RPMI7951 (cell line): ENCODE measurements around the gene PYM1. TPM values are rescaled to one million over a fixed set of nuclear protein-coding genes. Genes with fewer than 3 reads are reported as not detected.
"Not testable (repeated sequence)": the region's sequence is repeated elsewhere in the genome, so short reads cannot be mapped to it uniquely, and the experiment has no call there.

Source experiments
- DNase-seq: peaks from one replicate; pipeline ENCODE4 v3.0.0-alpha.2; 2012; ENCODE audit warnings: low read depth
- total RNA-seq: library from RNA; depleted of rRNA; stranded (reverse); fragments of >200 nt; shearing (Covaris generic); gene quantifications from 2 replicates; pipeline ENCODE4 v1.2.3, GENCODE V29; 2014

The PYM1 gene
- total RNA-seq, 1 experiment from 2014 or later = 21.7 TPM

DNA sequence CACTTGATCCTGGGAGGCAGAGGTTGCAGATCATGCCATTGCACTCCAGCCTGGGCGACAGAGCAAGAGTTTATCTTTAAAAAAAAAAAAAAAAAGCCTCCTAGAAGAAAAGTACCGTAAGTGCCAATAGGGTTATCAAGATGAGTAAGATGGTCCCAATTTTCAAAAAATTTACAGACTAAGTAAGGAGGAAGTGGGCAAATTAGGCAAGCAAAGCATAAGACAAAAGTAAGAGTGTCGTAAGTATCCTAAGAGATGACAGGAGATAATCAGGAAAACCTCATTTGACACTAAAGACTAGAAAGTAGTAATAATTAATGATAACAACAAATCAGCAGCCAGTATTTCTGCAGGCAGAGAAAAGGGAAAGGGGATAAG, 12.2 kb downstream of the PYM1 start:
- DNase-seq = no peak

DNA sequence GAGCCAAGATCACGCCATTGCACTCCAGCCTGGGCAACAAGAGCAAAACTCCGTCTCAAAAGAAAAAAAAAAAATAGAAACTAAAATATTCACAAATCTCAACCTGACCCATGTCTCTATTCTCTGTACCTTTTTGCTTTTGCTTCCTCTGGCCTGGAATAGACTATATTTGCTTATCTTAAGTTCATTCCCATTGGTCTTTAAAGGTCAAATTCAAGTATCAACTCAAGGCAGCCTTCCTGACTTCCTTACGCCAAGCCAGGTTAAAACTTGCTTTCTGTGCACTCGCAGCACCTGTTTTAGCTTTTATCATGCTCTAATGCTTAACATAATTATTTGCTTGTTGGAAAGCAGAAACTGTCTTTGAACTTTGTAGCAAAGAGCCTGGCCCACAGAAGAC, 14.8 kb downstream of the PYM1 start:
- DNase-seq = no peak

DNA sequence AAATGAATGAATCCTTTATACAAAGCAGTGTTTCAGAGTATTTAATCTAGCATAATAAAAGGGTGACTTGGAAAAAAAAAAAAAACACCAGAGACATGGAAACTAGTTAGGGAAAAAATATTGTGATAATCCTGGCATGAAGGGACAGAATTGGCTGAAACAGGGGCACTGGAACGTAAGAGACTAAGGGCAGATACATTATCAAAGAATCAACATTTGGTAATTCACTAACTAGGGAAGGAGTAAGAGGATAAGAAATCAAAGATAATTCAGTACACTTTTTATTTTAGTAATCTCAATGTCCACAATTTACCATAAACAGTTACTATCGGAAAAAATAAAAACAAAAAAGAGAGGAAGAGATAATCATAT, 18.2 kb downstream of the PYM1 start:
- DNase-seq = no peak

DNA sequence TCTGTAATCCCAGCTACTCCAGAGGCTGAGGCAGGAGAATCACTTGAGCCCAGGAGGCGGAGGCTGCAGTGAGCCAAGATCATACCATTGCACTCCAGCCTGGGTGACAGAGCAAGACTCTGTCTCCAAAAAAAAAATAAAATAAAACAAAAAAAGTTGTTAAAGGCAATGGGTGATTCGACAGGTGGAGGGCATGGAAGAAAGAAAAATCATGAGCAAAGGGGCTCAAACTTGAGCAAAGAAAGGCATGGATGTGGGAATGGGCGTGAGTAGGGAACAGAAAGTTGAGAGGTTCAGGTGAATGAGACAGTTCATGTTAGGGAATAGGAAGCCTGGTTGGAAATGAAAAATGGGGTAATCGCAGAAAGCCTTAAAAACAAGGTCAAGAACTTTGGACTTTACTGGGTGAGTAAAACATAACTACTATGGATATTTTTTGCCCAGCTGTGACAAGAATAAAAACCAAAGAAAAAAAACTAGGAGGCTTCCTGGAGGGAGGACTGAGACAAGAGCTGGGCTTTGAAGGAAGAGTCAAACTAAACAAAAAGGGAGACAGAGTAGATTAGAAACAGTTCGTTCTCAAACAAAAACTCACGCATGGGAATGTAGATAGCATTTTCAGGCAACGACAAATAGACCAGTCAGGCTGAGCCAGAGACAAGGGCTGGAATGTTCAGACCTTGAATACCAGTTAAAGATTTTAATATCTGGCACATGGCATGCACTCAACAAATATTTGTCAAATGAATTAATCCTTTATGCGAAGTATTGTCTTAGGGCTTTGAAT, 18.8 kb downstream of the PYM1 start:
- no peak for DNase-seq

DNA sequence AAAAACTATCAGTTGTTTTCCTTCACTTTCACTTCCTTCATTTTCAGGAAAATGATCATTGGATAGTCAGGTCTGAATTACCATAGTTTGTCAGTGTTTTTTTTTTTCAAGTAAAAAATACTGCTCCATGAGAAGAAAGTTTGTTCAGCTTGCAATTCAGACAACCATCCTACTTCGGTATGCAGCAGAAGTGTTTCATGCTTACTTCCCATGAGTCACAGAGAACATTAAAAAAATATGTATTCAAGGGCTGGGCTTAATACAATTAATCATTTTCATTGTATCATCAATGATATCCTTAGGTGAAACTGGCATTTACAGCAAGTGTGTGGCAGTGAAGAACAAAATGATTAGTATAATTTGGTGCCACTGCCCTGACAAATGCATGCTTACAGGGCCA, 21.6 kb downstream of the PYM1 start:
- DNase-seq = no peak

DNA sequence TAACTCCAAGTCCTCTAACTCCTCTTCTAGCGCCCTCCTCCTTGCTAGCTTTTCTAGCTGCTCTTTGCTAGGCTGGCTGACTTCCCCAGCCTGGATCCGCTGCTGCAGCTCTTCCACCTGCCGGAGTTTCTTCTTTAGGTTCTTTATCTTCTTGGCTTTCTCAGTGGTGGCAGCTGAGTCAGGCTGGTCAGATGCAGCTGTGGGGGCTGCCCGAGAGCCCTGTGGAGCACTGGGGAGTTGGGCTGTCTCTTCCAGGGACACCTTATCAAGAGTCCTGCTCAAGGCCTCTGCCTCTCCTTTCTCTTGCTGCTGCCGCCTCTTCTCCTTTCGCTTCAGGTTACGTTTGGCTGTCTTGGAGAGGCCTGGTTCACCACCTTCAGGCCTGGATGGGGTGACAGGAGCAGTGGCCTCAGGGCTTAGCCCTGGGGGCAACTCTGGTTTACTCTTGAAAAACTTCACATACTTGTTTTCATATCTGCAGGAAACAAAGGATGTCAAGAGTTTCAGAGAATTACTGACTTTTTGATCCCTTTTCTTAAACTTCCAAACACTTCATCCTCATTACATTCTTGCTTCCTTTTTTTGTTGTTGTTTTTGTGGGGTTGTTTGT, 25.7 kb downstream of the PYM1 start:
- DNase-seq = no peak

DNA sequence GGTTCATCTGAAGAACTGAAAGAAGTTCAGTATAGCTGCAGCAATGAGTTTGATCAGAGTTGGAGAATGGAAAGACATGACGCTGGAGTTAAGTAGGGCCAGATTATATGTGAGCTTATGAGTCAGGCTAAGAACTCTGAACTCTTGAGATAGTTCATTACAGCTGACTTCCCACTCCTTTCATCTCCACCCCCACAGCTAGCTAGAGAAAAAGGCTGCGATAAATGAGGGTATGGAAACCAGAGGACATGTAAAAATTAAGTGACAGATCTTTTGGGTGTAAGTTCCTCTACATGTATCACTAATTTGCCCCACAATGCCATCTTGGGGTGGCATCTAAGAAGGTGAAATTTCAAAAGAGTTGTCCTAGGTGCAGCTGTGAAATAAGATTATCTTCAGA, 28.6 kb downstream of the PYM1 start:
- peak; percentile 1 for DNase-seq

DNA sequence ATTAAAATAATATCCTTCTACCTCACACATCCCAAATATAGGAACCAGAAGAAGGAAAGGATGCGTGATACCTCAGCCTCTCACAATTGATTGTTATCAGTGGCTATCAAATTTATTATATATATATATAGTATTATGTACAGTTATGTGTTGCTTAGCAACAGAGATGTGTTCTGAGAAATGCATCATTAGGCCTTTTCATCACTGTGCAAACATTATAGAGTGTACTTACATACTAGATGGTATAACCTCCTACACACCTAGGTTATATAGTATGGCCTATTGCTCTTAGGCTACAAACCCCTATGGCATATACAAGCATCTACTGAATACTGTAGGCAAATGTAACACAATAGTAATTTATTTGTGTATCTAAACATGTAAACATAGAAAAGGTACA, 34.0 kb downstream of the PYM1 start:
- DNase-seq = no peak

DNA sequence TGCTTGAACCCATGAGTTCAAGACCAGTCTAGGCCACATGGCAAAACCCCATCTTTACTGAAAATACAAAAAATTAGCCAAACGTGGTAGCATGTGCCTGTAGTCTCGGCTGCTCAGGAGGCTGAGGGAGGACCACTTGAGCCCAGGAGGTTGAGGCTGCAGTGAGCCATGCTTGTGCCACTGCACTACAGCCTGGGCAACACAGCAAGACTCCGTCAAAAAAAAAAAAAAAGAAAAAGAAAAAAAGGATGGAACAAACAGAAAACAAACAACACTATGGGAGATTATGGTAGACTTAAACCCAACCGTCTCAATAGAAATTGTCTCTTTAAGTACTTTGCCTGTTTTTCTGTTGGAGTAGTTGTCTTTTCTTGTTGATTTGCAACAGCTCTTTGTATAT, 36.4 kb downstream of the PYM1 start:
- DNase-seq = no peak

DNA sequence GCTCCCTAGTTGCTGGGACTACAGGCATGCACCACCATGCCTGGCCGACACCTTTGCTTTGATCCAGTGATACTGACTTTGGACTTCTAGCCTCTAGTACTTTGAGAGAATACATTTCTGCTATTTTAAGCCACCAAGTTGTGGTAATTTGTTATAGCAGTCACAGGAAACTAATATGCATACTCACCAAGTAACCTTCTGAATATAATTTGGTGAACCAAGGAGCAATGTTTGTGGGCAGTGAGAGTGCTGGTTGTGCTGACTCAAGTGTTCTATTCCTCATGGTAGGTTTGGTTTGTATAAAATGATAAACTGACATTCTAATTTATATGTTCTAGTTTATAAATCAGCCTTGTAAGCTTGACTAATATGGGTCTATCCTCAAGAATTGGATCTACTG, 42.6 kb downstream of the PYM1 start:
- no peak for DNase-seq

DNA sequence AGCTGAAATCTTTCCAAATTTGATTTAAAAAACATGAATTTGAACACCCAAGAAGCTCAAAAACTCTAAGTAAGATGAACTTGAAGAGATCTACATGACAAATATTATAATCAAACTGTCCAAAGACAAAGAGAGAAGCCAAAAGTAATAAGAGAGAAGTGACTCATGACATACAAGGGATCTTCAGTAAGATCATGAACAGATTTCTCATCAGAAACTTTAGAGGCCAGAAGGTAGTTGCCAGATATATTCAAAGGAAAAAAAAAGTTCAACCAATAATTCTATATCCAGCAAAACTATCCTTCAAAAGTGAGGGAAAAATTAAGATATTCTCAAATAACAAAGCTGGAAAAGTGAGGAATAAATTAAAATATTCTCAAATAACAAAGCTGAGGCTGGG, 49.9 kb downstream of the PYM1 start:
- DNase-seq = no peak

DNA sequence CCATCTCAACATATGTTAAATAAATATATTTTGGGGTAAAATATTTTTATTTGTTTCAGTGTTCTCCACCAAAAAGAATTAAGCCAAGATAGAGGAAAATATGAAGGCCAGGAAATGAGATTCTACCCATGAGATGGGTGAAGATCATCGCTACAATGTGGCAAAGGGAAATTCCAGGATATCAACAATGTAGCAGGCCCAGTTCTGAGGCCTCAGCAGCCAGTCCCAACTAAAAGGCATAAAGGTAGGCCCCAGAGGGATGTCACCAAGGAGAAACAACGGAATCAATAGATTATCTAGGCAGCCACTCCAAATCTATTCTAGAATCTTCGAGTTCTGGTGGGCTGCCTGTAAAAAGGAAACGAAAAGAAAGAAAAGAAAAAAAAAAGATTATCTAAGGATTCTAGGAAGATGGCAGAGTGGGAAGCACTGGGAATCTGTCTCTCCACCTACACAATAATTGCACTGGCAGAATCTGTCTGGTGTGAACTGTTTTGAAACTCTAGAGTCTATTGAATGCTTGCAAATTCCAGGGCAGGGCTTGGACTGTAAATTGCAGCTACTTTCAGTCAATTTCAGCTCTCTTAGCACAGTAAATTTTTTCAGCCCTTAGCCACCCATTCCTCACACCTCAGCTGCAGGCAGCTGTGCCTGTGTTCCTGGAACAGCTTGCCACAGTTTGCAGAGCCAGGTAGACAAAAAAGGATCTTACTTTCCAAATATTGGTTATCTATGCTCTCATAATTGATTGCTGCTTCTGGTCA, 51.8 kb downstream of the PYM1 start:
- no peak for DNase-seq

DNA sequence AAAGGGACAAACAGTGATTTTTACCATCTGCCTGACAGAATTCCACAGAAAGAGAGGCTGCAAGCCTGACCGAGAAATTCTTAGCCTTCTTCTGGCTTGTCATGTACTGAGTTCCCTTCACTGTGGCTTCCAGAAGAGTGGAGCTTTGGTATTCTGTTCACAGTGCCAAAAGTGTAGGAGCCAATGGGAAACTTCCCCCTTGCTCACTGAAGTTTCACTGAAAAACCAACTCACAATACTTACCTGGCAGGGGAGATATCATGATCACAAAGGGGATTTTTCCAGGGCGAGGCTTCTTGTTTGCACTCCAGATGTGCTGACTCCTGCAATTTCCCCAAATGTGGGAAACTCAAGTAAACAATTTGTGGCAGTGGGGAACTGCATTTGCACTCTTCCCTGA, 53.3 kb downstream of the PYM1 start:
- no peak for DNase-seq

DNA sequence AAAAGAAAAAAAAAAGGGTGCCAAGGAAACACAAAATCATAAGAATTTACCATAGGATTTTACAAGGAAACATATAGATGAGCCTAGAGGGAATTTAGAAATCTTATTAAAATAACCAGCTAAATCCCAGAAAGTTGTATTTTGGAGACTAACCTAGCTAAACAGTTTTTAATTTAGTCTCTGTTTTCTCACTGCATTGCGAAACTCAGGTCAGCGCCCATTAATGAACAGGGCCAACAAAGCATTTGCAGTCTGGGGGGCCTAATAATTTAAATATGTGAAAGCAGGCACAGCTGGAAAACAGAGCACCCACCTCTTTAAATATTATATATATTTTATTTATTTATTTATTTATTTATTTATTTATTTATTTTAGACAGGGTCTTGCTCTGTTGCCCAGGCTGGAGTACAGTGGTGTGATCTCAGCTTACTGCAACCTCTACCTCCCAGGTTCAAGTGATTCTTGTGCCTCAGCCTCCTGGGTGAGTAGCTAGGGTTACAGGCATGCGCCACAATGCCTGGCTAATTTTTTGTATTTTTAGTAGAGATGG, 61.2 kb downstream of the PYM1 start:
- not testable (repeated sequence) for DNase-seq

DNA sequence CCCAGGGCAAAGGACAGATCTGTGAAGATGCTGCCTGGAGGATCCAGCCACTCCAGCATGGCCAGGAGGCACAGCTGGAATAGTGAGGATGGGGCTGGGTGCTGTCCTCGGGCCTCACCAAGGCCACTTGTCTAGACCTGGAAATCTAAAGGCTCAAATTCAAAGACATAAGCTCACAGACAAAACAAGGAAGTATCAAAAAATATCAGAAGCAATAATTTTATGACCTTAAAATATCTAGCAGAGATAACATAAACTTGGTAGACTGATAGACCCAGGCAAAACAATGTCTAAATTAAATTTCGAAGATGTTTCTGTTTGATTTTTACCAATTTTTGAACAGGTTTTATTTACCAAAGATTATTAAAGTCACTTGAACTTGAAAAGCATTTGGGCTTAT, 62.4 kb downstream of the PYM1 start:
- DNase-seq = no peak

DNA sequence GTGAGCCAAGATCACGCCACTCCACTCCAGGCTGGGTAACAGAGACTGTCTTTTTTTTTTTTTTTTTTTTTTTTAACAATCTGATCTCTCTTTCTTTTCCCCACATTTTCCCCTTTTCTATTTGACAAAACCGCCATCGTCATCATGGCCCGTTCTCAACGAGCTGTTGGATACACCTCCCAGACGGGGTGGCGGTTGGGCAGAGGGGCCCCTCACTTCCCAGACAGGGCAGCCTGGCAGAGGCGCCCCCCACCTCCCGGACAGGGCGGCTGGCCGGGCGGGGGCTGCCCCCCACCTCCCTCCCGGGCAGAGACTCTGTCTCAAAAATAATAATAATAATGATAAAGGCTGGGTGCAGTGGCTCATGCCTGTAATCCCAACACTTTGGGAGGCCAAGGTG, 64.8 kb downstream of the PYM1 start:
- not testable (repeated sequence) for DNase-seq

DNA sequence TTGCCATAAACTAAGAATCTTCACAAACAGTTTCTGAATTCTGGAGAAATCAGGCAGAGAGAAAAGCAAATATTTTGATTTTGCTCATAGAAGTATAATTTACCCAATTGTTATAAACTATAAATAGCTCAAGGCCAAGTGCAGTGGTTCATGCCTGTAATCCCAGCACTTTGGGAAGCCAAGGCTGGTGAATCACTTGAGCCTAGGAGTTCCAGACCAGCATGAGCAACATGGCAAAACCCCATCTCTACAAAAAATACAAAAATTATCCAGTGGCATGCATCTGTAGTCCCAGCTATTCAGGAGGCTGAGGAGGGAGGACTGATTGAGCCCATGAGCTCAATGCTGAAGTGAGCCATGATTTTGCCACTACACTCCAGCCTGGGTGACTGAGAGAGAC, 65.4 kb downstream of the PYM1 start:
- no peak for DNase-seq

DNA sequence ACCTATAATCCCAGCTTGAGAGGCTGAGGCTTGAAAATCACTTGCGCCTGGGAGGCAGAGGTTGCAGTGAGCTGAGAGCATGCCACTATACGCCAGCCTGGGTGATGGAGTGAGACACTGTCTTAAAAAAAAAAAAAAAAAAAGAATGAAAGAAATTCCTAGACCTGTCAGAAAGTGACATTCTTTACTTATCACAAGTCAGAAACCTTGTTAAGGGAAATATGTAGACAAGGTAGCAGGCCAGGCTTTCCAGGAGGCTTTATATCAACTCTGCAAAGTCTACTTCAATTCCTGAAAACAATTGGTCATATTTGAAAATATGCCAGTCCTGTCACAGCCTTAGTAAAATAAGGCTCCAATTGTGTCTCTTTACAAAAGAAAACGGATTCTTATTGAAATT, 65.8 kb downstream of the PYM1 start:
- DNase-seq = no peak

DNA sequence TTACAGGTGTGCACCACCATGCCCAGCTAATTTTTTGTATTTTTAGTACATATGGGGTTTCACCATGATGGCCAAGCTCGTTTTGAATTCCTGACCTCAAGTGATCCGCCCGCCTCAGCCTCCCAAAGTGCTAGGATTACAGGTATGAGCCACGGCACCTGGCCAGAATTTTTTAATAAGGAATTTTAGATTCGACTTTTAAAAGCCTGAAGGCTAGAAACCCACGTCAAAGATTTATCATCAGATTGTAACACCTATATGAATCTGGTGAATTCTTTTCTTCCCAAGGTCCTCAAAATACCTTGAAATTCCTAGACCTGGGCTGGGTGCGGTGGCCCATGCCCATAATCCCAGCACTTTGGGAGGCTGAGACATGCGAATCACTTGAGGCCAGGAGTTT, 66.3 kb downstream of the PYM1 start:
- no peak for DNase-seq

DNA sequence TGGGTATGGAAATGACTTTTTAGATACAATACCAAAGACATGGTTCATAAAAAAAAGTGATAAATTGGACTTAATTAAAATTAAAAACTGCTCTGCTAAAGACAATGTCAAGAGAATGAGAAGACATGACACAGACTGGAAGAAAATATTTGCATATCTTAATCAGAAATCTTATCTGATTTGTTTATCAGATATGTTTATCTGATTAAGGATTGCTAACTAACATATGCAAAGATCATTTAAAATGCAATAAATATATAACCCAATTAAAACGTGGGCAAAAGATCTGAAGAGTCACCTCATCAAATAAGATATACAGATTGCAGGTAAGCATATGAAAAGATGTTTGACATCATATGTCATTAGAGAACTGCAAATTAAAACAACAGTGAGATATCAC, 75.0 kb downstream of the PYM1 start:
- no peak for DNase-seq
